ENCODE measurements around the gene LRP1B.

Gene LRP1B

GRCh38 chr2:140337061-140337460, 1793.8 kb downstream of the LRP1B start:
- Histone ChIP-seq H3K4me3 (ENCODE audit: low read depth, low read length) (no peak overlapping the region), H3K36me3 (no peaks in the 10 kb centered on the region), H3K27me3 (no peaks in the 10 kb centered on the region), H3K9me3 (no peaks in the 10 kb centered on the region), H3K4me1 (no peaks in the 10 kb centered on the region)
- DNase-seq, result no peak
- no peak for TF ChIP-seq CTCF (IDR thresholded peaks at IDR 0.05; ENCODE audit: low read depth, low read length)

GRCh38 chr2:140316345-140316744, 1814.5 kb downstream of the LRP1B start:
- Histone ChIP-seq H3K27me3 (no peaks in the 10 kb centered on the region), H3K4me3 (ENCODE audit: low read depth, low read length) (no peak overlapping the region), H3K36me3 (no peaks in the 10 kb centered on the region), H3K9me3 (no peaks in the 10 kb centered on the region), H3K4me1 (no peaks in the 10 kb centered on the region)
- no peak for TF ChIP-seq CTCF (IDR thresholded peaks at IDR 0.05; ENCODE audit: low read depth, low read length)
- DNase-seq, result no peak

GRCh38 chr2:140311905-140312304, 1818.9 kb downstream of the LRP1B start:
- TF ChIP-seq CTCF (IDR thresholded peaks at IDR 0.05; ENCODE audit: low read depth, low read length), result no peak
- Histone ChIP-seq H3K36me3 (no peaks in the 10 kb centered on the region), H3K4me1 (no peaks in the 10 kb centered on the region), H3K27me3 (no peaks in the 10 kb centered on the region), H3K4me3 (ENCODE audit: low read depth, low read length) (no peak overlapping the region), H3K9me3 (no peaks in the 10 kb centered on the region)
- no peak for DNase-seq

GRCh38 chr2:140308706-140309105, 1822.1 kb downstream of the LRP1B start:
- Histone ChIP-seq H3K9me3 (no peaks in the 10 kb centered on the region), H3K36me3 (no peaks in the 10 kb centered on the region), H3K27me3 (no peaks in the 10 kb centered on the region), H3K4me1 (no peaks in the 10 kb centered on the region), H3K4me3 (ENCODE audit: low read depth, low read length) (no peak overlapping the region)
- TF ChIP-seq CTCF (IDR thresholded peaks at IDR 0.05; ENCODE audit: low read depth, low read length), result no peak
- DNase-seq, result no peak

- no peak for TF ChIP-seq CTCF (IDR thresholded peaks at IDR 0.05; ENCODE audit: low read depth, low read length)
- no peaks in the 10 kb centered on the region for H3K9me3 ChIP-seq
- no peaks in the 10 kb centered on the region for H3K36me3 ChIP-seq
- DNase-seq, result no peak
- H3K4me1 ChIP-seq, result no peaks in the 10 kb centered on the region
- no peak overlapping the region for H3K4me3 ChIP-seq (ENCODE audit: low read depth, low read length)
- H3K27me3 ChIP-seq, result no peaks in the 10 kb centered on the region
These were observed 1823.3 kb downstream of the LRP1B start for GRCh38 chr2:140307532-140307931.

- H3K9me3 ChIP-seq, result no peaks in the 10 kb centered on the region
- no peaks in the 10 kb centered on the region for H3K27me3 ChIP-seq
- no peak overlapping the region for H3K4me3 ChIP-seq (ENCODE audit: low read depth, low read length)
- TF ChIP-seq CTCF (IDR thresholded peaks at IDR 0.05; ENCODE audit: low read depth, low read length), result no peak
- DNase-seq, result no peak
- no peaks in the 10 kb centered on the region for H3K36me3 ChIP-seq
- no peaks in the 10 kb centered on the region for H3K4me1 ChIP-seq
These were observed 1835.0 kb downstream of the LRP1B start for GRCh38 chr2:140295767-140296166.
